ENCODE measurements around the gene SIGLEC10. TPM values are rescaled to one million over a fixed set of nuclear protein-coding genes. Genes with fewer than 3 reads are reported as not detected.

Gene SIGLEC10
- total and polyA plus RNA-seq, 2 experiments from 2014 or later, result 0.47 TPM; not detected in 1

DNA sequence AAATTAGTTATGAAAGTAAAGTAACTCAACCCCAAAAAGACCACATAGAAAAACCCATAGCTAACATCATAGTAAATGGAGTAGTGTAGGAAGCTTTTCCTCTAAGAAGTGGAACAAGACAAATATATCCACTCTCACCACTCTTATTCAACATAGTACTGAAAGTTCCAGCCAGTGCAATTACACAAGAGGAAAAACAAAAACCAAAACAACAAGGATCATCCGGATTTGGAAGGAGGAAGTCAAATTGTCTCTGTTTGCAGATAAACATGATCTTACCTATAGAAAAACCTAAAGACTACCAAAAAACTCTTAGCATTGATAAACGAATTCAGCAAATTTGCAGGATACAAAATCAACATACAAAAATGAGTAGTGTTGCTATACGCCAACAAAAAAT, 49.3 kb upstream of the SIGLEC10 start:
- Histone ChIP-seq H3K27me3 (ENCODE audit: insufficient read depth) (peaks cover 25% of the 10 kb centered on the region), H3K27ac (ENCODE audit: low read depth) (no peak overlapping the region), H3F3A (replicated peaks; ENCODE audit: low read depth) (no peaks in the 10 kb centered on the region), H4K20me1 (replicated peaks; ENCODE audit: insufficient read depth) (no peaks in the 10 kb centered on the region), H2AFZ (no peak overlapping the region), H3K9me2 (ENCODE audit: insufficient read depth) (no peaks in the 10 kb centered on the region), H3K4me2 (no peak overlapping the region), H3K4me1 (ENCODE audit: insufficient read depth) (no peaks in the 10 kb centered on the region), H3K79me2 (replicated peaks; ENCODE audit: insufficient read depth) (no peaks in the 10 kb centered on the region), H3K36me3 (ENCODE audit: insufficient read depth) (no peaks in the 10 kb centered on the region), H3K4me3 (no peak overlapping the region)
- peaks cover 13% of the 10 kb centered on the region for H3K27me3 Mint-ChIP-seq (ENCODE audit: insufficient read depth, low read depth, poor library complexity)
- peaks cover 27% of the 10 kb centered on the region for H3K9me3 Mint-ChIP-seq
- ATAC-seq (no peak), DNase-seq (ENCODE audit: low spot score) (no peak)
- no peaks in the 10 kb centered on the region for H3K36me3 Mint-ChIP-seq (ENCODE audit: low read depth)
- H3K27ac Mint-ChIP-seq, result no peak overlapping the region
- H3K4me1 Mint-ChIP-seq, result peaks cover 3% of the 10 kb centered on the region; the same call in 2 of the 3 replicates
- TF ChIP-seq NANOG (IDR thresholded peaks at IDR 0.05; ENCODE audit: borderline replicate concordance) (no peak), EZH2 (IDR thresholded peaks at IDR 0.05; ENCODE audit: low read depth, unreplicated experiment) (no peak), STAT1 (IDR thresholded peaks at IDR 0.05; ENCODE audit: unreplicated experiment) (no peak), CREB1 (CRISPR knock-in tag; IDR thresholded peaks at IDR 0.05; ENCODE audit: low read depth) (no peak), EZH2phosphoT487 (IDR thresholded peaks at IDR 0.05; ENCODE audit: unreplicated experiment) (no peak), ZNF331 (CRISPR knock-in tag; IDR thresholded peaks at IDR 0.05; ENCODE audit: low read depth) (no peak), POLR2AphosphoS5 (IDR thresholded peaks at IDR 0.05; ENCODE audit: low read depth) (no peak), ZNF114 (CRISPR knock-in tag; IDR thresholded peaks at IDR 0.05) (no peak), JUNB (IDR thresholded peaks at IDR 0.05; ENCODE audit: unreplicated experiment) (no peak)
- TF ChIP-seq, protein P1, sequence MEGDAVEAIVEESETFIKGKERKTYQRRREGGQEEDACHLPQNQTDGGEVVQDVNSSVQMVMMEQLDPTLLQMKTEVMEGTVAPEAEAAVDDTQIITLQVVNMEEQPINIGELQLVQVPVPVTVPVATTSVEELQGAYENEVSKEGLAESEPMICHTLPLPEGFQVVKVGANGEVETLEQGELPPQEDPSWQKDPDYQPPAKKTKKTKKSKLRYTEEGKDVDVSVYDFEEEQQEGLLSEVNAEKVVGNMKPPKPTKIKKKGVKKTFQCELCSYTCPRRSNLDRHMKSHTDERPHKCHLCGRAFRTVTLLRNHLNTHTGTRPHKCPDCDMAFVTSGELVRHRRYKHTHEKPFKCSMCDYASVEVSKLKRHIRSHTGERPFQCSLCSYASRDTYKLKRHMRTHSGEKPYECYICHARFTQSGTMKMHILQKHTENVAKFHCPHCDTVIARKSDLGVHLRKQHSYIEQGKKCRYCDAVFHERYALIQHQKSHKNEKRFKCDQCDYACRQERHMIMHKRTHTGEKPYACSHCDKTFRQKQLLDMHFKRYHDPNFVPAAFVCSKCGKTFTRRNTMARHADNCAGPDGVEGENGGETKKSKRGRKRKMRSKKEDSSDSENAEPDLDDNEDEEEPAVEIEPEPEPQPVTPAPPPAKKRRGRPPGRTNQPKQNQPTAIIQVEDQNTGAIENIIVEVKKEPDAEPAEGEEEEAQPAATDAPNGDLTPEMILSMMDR (conservative IDR thresholded peaks at IDR 0.05; ENCODE audit: low read depth in 2 of 2), result no peak
- TF ChIP-seq, protein P2, sequence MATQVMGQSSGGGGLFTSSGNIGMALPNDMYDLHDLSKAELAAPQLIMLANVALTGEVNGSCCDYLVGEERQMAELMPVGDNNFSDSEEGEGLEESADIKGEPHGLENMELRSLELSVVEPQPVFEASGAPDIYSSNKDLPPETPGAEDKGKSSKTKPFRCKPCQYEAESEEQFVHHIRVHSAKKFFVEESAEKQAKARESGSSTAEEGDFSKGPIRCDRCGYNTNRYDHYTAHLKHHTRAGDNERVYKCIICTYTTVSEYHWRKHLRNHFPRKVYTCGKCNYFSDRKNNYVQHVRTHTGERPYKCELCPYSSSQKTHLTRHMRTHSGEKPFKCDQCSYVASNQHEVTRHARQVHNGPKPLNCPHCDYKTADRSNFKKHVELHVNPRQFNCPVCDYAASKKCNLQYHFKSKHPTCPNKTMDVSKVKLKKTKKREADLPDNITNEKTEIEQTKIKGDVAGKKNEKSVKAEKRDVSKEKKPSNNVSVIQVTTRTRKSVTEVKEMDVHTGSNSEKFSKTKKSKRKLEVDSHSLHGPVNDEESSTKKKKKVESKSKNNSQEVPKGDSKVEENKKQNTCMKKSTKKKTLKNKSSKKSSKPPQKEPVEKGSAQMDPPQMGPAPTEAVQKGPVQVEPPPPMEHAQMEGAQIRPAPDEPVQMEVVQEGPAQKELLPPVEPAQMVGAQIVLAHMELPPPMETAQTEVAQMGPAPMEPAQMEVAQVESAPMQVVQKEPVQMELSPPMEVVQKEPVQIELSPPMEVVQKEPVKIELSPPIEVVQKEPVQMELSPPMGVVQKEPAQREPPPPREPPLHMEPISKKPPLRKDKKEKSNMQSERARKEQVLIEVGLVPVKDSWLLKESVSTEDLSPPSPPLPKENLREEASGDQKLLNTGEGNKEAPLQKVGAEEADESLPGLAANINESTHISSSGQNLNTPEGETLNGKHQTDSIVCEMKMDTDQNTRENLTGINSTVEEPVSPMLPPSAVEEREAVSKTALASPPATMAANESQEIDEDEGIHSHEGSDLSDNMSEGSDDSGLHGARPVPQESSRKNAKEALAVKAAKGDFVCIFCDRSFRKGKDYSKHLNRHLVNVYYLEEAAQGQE (IDR thresholded peaks at IDR 0.05; ENCODE audit: unreplicated experiment), result no peak
- TF ChIP-seq, protein P3, sequence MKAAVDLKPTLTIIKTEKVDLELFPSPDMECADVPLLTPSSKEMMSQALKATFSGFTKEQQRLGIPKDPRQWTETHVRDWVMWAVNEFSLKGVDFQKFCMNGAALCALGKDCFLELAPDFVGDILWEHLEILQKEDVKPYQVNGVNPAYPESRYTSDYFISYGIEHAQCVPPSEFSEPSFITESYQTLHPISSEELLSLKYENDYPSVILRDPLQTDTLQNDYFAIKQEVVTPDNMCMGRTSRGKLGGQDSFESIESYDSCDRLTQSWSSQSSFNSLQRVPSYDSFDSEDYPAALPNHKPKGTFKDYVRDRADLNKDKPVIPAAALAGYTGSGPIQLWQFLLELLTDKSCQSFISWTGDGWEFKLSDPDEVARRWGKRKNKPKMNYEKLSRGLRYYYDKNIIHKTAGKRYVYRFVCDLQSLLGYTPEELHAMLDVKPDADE (IDR thresholded peaks at IDR 0.05), result no peak
- TF ChIP-seq, protein P4, sequence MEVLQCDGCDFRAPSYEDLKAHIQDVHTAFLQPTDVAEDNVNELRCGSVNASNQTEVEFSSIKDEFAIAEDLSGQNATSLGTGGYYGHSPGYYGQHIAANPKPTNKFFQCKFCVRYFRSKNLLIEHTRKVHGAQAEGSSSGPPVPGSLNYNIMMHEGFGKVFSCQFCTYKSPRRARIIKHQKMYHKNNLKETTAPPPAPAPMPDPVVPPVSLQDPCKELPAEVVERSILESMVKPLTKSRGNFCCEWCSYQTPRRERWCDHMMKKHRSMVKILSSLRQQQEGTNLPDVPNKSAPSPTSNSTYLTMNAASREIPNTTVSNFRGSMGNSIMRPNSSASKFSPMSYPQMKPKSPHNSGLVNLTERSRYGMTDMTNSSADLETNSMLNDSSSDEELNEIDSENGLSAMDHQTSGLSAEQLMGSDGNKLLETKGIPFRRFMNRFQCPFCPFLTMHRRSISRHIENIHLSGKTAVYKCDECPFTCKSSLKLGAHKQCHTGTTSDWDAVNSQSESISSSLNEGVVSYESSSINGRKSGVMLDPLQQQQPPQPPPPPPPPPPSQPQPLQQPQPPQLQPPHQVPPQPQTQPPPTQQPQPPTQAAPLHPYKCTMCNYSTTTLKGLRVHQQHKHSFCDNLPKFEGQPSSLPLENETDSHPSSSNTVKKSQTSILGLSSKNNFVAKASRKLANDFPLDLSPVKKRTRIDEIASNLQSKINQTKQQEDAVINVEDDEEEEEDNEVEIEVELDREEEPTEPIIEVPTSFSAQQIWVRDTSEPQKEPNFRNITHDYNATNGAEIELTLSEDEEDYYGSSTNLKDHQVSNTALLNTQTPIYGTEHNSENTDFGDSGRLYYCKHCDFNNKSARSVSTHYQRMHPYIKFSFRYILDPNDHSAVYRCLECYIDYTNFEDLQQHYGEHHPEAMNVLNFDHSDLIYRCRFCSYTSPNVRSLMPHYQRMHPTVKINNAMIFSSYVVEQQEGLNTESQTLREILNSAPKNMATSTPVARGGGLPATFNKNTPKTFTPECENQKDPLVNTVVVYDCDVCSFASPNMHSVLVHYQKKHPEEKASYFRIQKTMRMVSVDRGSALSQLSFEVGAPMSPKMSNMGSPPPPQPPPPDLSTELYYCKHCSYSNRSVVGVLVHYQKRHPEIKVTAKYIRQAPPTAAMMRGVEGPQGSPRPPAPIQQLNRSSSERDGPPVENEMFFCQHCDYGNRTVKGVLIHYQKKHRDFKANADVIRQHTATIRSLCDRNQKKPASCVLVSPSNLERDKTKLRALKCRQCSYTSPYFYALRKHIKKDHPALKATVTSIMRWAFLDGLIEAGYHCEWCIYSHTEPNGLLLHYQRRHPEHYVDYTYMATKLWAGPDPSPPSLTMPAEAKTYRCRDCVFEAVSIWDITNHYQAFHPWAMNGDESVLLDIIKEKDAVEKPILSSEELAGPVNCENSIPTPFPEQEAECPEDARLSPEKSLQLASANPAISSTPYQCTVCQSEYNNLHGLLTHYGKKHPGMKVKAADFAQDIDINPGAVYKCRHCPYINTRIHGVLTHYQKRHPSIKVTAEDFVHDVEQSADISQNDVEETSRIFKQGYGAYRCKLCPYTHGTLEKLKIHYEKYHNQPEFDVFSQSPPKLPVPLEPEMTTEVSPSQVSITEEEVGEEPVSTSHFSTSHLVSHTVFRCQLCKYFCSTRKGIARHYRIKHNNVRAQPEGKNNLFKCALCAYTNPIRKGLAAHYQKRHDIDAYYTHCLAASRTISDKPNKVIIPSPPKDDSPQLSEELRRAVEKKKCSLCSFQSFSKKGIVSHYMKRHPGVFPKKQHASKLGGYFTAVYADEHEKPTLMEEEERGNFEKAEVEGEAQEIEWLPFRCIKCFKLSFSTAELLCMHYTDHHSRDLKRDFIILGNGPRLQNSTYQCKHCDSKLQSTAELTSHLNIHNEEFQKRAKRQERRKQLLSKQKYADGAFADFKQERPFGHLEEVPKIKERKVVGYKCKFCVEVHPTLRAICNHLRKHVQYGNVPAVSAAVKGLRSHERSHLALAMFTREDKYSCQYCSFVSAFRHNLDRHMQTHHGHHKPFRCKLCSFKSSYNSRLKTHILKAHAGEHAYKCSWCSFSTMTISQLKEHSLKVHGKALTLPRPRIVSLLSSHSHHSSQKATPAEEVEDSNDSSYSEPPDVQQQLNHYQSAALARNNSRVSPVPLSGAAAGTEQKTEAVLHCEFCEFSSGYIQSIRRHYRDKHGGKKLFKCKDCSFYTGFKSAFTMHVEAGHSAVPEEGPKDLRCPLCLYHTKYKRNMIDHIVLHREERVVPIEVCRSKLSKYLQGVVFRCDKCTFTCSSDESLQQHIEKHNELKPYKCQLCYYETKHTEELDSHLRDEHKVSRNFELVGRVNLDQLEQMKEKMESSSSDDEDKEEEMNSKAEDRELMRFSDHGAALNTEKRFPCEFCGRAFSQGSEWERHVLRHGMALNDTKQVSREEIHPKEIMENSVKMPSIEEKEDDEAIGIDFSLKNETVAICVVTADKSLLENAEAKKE (CRISPR knock-in tag; IDR thresholded peaks at IDR 0.05), result no peak
- no peak overlapping the region for H3K4me3 Mint-ChIP-seq
